NCI-H146 treated with DMSO at 0.1 percent for 48 hours (cell line): ENCODE measurements around the gene PHF19.

Source experiments
- DNase-seq: peaks from one replicate; lab custom pipeline; 2025; ENCODE audit not compliant: unreplicated experiment; lab: John Stamatoyannopoulos, UW

PHF19 gene

DNA sequence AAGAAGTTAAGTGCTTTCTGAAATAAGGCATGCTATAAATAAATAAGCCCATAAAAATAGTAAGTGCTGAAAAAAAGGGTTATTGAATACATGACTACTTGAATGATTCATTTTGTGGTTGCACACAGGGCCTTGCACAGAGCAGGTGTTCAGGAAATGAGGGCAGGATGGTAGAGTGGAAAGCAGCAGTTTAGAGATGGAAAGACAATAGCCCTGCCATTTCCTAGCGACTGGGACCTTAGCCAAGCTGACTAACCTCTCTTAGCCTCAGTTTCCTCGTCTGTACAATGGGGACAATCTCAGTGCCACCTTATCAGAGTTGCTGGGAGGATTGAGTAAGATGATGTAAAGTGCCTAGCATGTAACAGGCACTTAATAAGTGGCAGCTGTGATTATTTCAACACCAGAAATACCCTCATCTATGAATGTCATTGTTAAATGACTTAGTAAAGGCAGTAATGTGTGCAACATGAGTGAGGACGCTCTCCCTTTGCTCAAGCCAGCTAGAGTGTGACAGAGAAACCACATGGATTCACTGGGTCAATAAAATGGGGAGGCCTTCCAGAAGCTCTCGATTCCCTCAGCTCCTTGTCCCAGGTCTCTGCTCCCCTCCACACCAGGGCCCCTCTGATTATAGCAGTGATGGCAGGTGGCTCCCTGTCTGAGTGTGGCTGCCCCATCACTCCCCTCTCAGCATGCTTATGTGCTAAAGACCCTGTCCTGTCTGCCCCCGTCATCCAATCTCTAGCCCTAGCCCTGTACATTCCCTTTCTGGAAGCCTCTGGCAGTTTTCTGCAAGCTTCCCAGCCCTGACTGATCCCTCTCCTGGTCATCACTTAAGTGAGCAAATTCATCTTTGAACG is 16.0 kb upstream of the PHF19 start:
- no peak for DNase-seq

DNA sequence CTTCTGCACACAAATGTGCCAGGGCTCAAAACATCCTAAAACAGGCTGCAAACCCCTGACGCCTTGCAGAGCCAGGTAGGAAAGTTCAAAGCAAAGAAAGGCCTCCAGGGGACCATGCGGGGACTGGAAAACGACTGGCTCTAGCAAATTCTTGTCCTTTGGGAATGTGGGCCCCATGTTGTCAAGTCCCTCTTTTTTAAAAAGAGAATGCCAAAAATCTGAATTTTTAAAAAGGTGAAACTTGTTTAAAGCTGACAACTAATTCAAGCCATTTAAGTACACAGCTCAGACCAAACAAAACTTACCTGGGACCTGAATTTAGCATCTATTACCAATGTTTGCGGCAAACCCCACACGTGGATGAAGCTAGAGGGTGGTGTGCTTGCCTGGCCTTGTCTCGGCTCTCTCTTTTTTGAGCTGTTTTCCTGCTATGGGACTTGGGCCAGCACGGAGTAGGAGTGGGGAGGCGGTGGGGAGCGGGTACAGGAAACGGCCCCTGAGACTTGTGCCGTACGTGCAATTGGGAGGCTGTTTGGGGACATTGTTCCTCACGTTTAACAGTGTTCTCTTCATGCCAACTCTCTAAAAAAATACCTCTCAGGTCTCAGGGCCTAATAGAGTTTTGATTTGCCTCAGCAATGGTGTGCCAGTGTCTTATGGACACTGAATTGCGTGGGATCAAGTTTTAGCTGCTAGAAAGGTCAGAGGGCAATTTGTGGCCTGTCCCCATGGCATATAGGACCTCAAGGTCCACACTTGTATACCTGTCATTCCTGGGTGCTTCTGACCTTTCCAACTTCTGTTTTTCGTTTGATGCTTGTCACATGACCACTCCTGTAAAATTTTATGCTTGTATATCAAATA is 15.1 kb upstream of the PHF19 start:
- no peak for DNase-seq

DNA sequence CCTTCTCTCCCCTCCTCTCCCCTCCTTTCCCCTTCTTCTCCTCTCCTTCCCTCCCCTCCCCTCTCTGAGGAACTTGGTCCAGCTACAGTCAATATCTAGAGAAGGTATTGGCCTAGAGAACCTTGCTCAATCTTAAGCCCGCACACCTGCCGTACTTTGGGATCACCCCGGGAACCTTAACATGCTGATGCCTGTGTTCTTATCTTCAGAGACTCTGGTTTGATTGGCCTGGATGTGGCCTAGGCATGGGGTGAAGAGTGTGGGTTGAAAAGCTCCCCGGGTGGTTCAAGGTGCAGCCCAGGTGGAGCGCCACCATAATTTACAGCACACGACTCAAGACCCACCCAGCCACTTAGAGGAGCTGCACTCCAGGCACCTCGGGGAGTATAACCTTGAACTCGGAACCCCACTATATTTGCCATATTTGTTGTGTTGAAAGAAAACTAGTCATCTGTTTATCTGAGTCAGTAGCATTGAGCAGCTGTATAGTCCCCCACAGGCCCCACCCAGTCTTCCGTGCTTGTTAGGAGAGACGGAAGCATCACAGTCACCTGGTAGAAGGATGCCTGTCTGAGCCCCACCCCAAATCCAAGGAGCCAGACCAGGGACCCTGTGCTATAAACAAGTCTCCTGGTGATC is 14.4 kb upstream of the PHF19 start:
- DNase-seq, result no peak

DNA sequence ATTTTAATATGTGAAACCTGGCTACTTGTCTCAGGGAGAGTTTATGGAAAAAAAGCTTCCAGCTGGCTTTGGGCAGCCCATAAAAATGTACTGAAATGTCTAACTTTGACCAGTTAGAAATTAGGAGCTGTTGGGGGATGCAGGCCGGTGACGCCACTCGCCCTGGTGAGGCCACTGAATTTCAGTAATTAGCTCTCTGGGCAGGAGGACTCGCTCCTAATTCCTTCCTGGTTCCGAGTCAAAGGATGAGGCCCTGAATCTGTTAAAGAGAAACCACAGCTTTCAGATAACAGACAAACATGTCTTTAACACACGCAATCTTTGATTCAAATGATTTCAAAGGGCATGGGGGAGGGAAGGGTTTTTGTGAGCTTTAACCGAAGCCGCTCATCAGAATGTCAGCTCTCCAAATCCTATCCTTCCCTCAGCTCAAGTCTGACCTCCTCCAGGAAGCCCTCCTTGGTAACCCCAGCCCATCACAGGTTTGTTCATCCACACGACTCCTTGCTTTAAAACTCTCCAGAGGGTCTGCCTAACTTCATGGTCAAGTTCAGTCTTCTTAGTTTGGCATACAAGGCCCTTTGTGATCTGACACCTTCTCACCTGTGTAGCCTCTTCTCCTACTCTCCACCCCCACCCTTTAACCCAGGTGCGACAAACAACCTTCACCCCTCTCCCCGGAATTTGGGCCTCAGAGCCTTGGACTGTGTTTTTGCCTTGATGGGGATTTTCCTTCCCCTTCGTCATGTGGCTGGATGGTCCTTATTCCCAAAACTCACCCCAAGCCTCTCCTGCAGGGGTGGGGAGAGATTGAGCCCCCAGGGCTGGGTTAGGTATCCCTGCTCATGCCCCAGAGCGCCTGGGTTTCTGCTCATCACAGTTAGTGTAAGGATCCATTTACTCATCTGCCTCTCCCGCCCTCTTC is 13.6 kb upstream of the PHF19 start:
- no peak for DNase-seq

DNA sequence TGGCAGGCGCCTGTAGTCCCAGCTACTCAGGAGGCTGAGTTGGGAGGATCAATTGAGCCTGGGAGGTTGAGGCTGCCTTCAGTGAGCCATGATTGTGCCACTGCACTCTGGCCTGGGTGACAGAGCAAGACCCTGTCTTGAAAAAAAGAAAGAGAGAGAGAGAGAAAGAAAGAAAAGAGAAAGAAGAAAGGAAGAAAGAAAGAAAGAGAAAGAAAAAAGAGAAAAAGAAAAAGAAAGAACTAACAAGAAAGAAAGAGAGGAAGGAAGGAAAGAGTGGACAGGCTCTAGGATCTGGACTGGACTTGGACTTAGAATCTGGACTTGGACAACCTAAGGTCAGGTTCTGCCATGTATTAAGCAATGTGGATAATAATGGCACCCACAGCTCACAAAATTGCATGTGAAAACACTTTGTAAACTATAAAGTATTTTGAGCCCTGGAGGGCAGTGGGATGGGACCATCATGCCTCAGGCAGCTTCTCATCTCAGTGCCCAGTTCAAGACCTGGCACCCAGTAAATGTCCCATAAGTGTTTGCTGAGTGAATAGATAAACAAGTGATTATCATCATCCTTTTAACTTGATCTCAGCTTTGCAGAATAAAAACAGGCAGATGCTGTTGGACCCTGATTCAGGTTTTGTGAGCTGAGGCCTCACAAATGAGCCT is 12.8 kb upstream of the PHF19 start:
- DNase-seq, result no peak

DNA sequence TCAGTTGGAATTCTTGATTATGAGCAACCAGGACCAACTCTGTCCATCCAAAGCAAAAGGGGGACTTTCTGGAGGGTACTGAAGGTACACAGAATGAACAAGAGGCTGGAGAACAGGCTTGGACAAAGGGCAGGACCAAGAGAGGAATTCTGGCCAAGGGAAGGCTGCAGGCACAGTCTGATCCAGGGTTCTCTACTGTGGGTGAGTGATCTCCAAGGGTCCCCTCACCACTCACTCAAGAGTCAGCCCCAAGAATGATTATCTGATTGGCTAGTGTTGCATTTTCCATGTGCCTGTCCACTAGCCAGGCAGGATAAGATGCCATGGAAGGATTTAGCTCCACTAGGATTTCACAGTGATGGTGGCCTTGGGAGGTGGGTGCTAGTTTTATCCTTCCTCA is 11.6 kb upstream of the PHF19 start:
- no peak for DNase-seq

DNA sequence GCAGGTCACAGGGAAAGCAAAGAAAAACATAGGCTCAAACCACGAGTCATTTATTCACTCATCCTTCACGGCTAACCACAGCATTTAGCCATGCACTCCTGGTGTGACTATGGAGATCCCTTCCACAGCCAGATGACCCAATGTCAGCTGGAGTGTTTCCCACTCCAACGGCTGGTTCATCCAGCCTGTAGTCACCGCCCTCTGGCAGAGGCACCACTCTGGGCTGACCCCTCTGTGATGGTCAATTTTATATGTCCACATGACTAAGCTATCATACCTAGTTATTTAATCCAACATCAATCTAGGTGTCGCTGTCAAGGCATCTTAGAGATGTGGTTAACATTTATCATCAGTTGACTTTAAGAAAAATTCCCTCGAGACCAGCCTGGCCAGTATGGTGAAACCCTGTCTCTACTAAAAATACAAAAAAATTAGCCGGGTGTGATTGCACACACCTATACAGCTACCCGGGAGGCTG is 9.5 kb upstream of the PHF19 start:
- DNase-seq, result no peak

DNA sequence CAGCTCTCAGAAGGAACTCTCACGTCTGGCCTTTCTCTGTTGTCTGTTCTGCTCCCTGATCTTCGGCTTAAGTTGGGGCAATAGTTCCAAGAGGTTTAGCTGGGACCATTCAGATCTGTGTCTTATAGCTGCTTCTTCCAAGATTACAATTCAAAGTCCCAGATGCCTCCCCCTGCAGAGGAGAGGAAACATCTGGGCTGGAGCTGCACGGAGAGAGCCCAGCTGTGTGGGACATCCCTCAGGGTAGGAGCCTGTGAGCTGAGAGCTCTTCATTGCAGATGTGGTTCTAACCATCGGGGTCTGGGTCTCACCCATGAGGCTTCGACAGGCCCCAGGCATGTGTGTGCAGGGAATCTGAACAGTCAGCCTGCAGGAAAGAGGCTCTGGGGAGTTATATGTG is 9.0 kb upstream of the PHF19 start:
- DNase-seq, result no peak

DNA sequence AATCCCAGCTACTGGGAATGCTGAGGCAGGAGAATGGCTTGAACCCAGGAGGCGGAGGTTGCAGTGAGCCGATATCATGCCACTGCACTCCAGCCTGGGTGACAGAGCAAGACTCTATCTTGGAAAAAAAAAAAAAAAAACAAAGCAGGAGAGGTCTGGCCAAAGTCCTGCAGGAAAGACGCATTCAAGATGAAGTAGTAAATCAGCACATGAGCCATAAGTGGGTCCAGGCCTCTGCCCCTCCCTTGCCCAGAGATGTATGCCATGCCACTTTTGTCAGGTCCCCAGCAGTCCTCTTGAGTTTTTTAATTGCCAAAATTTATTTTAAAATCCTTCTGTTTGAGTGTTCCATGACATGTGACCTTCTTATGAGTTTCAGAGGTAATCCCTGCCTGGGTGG is 8.5 kb upstream of the PHF19 start:
- DNase-seq, result no peak

DNA sequence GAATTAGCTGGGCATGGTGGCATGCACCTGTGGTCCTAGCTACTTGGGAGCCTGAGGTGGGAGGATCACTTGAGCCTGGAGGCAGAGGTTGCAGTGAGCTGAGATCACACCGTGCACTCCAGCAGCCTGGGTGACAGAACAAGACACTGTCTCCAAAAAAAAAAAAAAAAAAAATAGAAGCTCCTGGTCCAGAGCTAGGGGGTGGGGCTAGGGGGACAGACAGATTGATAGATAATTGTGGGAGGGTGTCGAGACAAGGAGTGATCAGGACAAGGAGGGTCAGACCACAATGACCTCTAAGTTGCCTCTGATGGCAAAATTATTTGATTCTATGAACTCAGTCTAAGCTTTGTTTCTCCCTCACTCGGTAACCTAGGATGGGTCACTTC is 6.6 kb upstream of the PHF19 start:
- DNase-seq, result no peak

DNA sequence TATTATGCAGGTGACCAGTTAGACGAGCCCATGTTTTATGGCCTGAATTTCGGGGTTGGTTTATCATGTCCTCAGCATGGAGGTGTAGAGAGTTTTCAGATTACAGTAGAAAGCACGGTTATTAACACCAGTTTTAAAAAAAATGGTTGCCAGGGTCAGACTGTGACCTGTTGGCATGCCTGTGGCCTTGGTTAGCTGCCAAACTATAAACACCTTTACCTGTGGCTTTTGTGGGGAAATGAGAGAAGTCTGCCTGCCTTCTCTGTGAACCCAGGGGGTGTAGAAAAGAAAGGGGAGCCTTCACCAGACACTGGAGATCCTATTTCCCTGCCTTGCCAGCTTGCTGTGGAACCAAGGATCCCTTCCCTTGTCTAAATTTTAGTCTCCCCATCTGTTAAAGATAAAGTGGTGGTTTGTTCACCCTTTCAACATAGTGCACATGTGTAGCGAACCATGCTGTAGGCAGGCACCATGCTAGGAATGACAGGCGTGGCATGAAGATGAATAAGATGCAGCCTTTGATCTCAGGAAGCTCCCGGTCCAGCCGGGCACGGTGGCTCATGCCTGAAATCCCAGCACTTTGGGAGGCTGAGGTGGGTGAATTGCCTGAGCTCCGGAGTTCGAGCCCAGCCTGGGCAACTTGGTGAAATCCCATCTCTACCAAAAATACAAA is 6.1 kb upstream of the PHF19 start:
- DNase-seq, result no peak

DNA sequence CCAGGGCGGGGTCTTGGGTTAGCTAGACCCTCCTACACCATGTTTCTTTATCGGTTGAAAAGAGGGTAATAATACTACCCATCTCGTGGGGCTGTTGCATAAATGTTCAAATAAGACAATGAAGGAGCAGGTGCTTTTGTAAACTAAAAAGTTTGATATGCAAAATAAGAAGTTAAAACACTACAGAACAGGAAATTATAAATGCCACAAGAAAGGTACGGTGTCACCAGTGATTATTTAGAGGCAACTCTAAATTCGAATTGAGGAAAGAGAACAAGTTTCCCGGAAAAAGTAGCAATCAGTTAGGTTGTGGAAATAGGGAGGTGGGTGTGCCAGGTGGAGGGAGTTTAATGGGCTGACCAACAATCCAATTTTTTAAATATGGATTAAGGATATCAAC is 2.5 kb upstream of the PHF19 start:
- no peak for DNase-seq

DNA sequence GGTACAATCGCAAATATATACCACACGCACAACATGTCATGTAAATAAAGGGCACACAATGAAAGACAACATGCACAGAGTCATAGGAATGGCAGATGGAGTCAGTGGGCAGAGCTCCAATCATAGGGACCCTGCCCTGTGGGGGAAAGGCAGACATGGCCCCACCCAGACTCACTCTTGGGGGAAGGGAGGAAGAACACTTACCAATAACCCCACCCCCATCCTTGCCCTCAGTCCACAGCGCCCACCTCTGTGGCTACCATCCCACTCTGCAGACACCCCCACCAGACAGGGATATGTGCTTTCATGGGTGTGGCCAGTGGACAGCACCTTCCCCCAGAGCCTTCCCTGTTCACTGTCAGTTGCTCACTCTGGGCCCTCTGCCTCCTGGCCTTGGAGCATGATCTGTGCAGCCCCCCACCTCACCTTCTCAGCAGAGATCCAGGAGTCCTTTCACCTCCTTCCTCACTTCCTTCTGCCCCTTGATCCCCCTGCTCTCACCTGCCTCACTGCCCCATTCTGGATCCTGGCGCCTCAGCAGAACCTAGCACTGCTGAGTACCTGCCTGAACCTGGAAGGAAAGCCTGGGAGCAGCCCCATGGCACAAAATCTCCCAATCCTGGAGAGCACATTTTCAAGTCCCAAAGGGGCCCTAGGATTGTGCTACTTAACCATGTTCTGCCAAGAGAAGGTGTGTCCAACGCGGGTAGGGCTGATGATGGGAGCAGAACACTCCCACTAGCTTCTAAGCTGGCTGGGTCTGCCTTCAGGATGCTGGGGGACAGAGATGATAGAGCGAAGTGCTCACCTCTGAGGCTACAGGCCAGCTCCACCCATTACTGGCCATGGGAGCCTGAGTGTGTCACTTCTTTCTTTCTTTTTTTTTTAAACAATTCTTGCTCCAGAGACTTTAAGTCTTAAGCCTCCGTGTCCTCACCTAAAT is 1.5 kb upstream of the PHF19 start:
- DNase-seq, result no peak

DNA sequence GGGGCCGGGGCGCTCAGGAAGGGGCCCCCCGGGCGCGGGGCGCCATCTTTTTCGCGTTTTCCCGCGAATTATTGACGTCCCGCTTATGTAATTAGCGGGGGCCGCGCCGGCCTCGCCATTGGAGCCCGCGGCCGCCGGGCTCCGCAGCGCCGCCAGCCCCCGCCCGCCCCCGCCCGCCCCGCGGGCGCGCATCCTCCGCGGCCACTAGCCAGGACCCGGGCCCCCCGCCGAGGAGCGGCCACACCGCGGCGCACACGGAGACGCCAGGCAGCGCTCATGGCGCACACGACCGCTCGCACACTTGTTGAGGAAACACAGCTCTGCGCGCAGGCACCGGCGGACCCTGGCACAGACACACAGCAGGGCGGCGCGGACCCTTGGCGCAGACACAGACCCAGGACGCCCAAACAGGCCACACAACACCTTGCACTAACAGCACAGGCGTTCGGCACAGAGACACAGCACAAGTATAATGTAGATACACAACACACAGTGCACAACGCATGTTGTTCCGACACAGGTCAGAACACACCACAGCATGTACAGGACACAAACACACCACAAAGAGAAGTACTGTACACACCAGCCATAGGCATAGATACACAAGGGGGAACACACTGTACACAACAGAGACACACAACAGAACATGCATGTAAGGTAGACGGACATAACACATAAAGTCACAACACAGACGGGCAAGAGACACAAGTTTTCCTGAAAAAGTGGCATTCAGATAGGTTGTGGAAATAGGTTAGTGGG is 467 bp upstream of the PHF19 start:
- peak; percentile 40 for DNase-seq

DNA sequence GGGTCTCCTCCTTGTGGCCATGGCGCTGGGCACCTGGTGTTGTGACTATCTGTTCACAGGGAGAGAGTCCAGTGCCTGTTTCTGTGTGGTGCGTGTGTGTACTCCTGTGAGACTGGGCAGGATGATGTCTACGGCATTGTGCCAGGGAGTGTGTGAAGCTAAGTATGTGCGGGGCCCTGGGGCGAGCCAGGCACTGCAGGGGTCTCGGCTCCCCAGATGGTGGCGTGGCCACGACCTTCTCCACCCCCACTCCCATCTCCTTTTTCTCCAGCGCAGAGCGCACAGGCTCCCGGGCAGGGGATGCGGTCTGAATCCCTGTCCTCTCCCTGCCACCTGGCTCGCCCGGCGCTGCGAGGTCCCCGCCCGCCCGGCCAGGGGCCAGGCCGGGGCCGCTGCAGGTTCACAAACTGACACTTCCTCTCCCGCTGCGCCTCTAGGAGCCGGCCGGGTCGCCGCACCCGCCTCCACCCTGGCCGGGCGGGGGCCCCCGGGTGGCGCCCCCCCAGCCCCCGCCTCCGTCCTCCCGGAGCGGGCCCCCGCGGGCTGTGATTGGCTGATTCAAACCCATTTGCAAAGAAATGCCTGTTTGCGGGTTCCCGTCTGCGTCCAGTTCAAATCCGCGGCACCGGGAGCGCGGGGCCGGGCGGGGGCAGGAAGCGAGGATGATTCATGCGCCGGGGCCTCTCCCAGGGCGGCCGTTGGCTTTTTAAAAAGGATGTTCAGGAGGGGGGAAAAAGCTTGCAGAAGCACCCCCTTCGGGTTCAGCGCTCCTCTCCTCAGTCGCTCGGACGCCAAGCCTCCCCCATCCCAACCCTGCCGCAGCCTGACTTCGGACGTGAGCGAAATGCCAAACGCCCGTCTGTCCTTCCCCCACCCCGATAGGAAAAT is 790 bp downstream of the PHF19 start:
- peak; percentile 78 for DNase-seq

DNA sequence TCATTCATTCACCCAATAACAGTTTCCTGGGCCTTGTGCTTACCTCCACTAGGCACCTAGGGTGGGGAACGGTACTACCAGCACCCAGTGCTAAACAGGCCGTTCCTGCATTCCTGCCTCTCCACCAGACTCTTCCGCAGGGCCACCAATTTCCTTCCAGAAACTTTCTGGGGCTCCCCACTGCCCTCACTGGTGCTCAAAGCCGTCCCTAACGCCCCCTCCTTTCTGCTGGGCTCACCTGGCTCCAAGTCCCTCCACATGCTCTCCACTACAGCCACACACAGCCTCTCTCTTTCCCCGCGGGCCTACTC is 1.4 kb downstream of the PHF19 start:
- DNase-seq, result no peak

DNA sequence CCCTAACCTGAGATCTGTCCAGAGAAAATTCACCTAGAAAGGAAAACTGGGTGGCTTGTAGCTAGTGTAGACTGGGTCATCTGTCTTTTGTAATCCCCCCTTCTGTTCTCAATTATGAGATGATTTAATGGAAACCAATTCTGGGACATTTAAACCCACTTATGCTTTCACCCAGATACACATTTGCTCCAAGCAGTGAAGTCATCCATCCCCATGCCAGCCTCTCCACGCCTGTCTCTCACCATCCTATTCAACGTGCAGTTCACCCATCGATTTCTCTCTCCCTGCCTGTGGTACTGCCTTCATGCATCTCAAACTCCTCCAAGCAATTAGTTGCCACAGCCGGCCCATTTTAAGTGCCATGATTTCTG is 1.8 kb downstream of the PHF19 start:
- no peak for DNase-seq
